PC-3 (cell line): Measurements from ENCODE around the gene LGMN. TPM values are rescaled to one million over a fixed set of nuclear protein-coding genes. Genes with fewer than 3 reads are reported as not detected.
"Not testable (repeated sequence)": the region's sequence is repeated elsewhere in the genome, so short reads cannot be mapped to it uniquely, and the experiment has no call there.

Source experiments
- ATAC-seq: fragments of 200-7000 bp; cut with Tn5 transposase; 2 replicates; pipeline ENCODE4 v1.9.1; 2020; ENCODE audit warnings: mild to moderate bottlenecking, moderate library complexity
- BruUV-seq: library from RNA; stranded (reverse); fragments of 400-500 nt; replicated peaks from 2 replicates; lab custom pipeline; 2021; lab: Mats Ljungman, UMichigan
- CTCF ChIA-PET: fragments of 300-600 bp; sonication (Branson Sonifier 250); formaldehyde crosslinking; loops from one replicate; lab custom pipeline; 2022; ENCODE audit warnings: antibody characterized with exemption; lab: Charles Lee
- POLR2A ChIA-PET: fragments of 300-600 bp; sonication (Branson Sonifier 250); formaldehyde crosslinking; loops from one replicate; lab custom pipeline; 2022; ENCODE audit warnings: antibody characterized with exemption; ENCODE audit not compliant: unreplicated experiment; lab: Charles Lee
- DNase-seq: peaks from one replicate; pipeline ENCODE4 v3.0.0-alpha.2; 2015
- H2AFZ ChIP-seq: fragments of 300-600 bp; sonication (generic); 2 replicates; pipeline ENCODE4 v1.6.0; 2016; ENCODE audit warnings: antibody characterized with exemption, low read length
- H3F3A ChIP-seq: fragments of 300-600 bp; sonication (generic); one replicate; pipeline ENCODE4 v1.6.0; 2017; ENCODE audit warnings: antibody characterized with exemption, low read length, control low read depth, mild to moderate bottlenecking; ENCODE audit not compliant: unreplicated experiment
- H3K27ac ChIP-seq: fragments of 300-600 bp; sonication (generic); 2 replicates; pipeline ENCODE4 v1.5.1; 2016; ENCODE audit warnings: mild to moderate bottlenecking, low read length
- H3K27me3 ChIP-seq: fragments of 300-600 bp; sonication (generic); 2 replicates; pipeline ENCODE4 v1.6.1; 2016; ENCODE audit warnings: low read length, mixed read lengths
- H3K36me3 ChIP-seq: fragments of 300-600 bp; sonication (generic); 2 replicates; pipeline ENCODE4 v1.6.1; 2016; ENCODE audit warnings: low read depth, mixed run types, low read length, mixed read lengths
- H3K4me1 ChIP-seq: fragments of 300-600 bp; sonication (generic); 2 replicates; pipeline ENCODE4 v1.5.1; 2016; ENCODE audit warnings: low read length; ENCODE audit not compliant: insufficient read depth
- H3K4me2 ChIP-seq: fragments of 300-600 bp; sonication (generic); 2 replicates; pipeline ENCODE4 v1.6.0; 2016; ENCODE audit warnings: low read length
- H3K4me3 ChIP-seq: fragments of 300-600 bp; sonication (generic); 2 replicates; pipeline ENCODE4 v1.5.1; 2016; ENCODE audit warnings: mild to moderate bottlenecking, low read length, mixed read lengths
- H3K79me2 ChIP-seq: fragments of 300-600 bp; sonication (generic); 2 replicates; pipeline ENCODE4 v1.6.1; 2017; ENCODE audit warnings: low read length, mixed read lengths
- H3K9ac ChIP-seq: fragments of 300-600 bp; sonication (generic); 2 replicates; pipeline ENCODE4 v1.6.0; 2016; ENCODE audit warnings: mild to moderate bottlenecking, low read length
- H3K9me2 ChIP-seq: fragments of 300-600 bp; sonication (generic); replicated peaks from 2 replicates; pipeline ENCODE4 v1.6.1; 2016; ENCODE audit warnings: mixed run types, low read length, mixed read lengths
- H3K9me3 ChIP-seq: fragments of 300-600 bp; sonication (generic); 2 replicates; pipeline ENCODE4 v1.6.1; 2016; ENCODE audit warnings: low read length, mixed read lengths
- H4K20me1 ChIP-seq: fragments of 300-600 bp; sonication (generic); 2 replicates; pipeline ENCODE4 v1.6.1; 2016; ENCODE audit warnings: low read length, mixed read lengths
- CTCF ChIP-seq: fragments of 300-600 bp; sonication (generic); conservative IDR thresholded peaks from 2 replicates; pipeline ENCODE4 v1.5.1; 2017; ENCODE audit warnings: antibody characterized with exemption, low read depth, mild to moderate bottlenecking, low read length
- EZH2 ChIP-seq: fragments of 300-600 bp; sonication (generic); IDR thresholded peaks from one replicate; pipeline ENCODE4 v1.6.1; 2017; ENCODE audit warnings: antibody characterized with exemption, mild to moderate bottlenecking, low read length; ENCODE audit not compliant: unreplicated experiment
- EZH2phosphoT487 ChIP-seq: fragments of 300-600 bp; sonication (generic); IDR thresholded peaks from 2 replicates; pipeline ENCODE4 v1.6.1; 2018; ENCODE audit warnings: mild to moderate bottlenecking, antibody characterized with exemption, low read length, borderline replicate concordance
- intact Hi-C: fragments of 100-400 bp; cut with micrococcal nuclease; formaldehyde crosslinking; loops from 2 replicates; pipeline ENCODE4 v1.9.0; 2023
- total RNA-seq: library from RNA; depleted of rRNA; stranded (reverse); fragments of >200 nt; gene quantifications from 2 replicates; pipeline ENCODE4 v1.2.3, GENCODE V29; 2014

Gene LGMN
- total RNA-seq, 1 experiment from 2014 or later: 46.8 TPM

- no TSS peak for BruUV-seq
- Histone ChIP-seq H3K27ac (no peak overlapping the region), H3K36me3 (no peaks in the 10 kb centered on the region), H2AFZ (no peak overlapping the region), H4K20me1 (peaks cover 3% of the 10 kb centered on the region; the same call in 1 of the 2 replicates), H3K79me2 (peaks cover 20% of the 10 kb centered on the region), H3F3A (no peaks in the 10 kb centered on the region), H3K4me2 (no peak overlapping the region), H3K4me1 (peaks cover 6% of the 10 kb centered on the region), H3K9me3 (no peaks in the 10 kb centered on the region), H3K4me3 (no peak overlapping the region), H3K27me3 (no peaks in the 10 kb centered on the region), H3K9me2 (no peaks in the 10 kb centered on the region), H3K9ac (no peak overlapping the region)
- ATAC-seq (no peak), DNase-seq (no peak)
- CTCF ChIA-PET: no interaction called here
- TF ChIP-seq EZH2phosphoT487 (no peak), EZH2 (no peak), CTCF (no peak)
- POLR2A ChIA-PET: no interaction called here
- intact Hi-C loops: no loop called here
Measured at GRCh38 chr14:92750994-92751400, 2.6 kb upstream of the LGMN start.

- BruUV-seq, H3K36me3 ChIP-seq, H2AFZ ChIP-seq, CTCF ChIA-PET, H3K27ac ChIP-seq, H3K9ac ChIP-seq, DNase-seq, H3F3A ChIP-seq, ATAC-seq, H3K4me2 ChIP-seq, H3K9me2 ChIP-seq, H3K9me3 ChIP-seq, intact Hi-C loops, POLR2A ChIA-PET, H3K4me1 ChIP-seq, H3K4me3 ChIP-seq, H4K20me1 ChIP-seq, H3K27me3 ChIP-seq: not testable (repeated sequence)
- H3K79me2 ChIP-seq: peaks cover 26% of the 10 kb centered on the region
Measured at GRCh38 chr14:92750222-92750728, 1.8 kb upstream of the LGMN start.

- Histone ChIP-seq H2AFZ (peak overlapping the region; percentile 58), H3K4me2 (peak overlapping the region; percentile 98), H3K36me3 (no peaks in the 10 kb centered on the region), H4K20me1 (peaks cover 3% of the 10 kb centered on the region; the same call in 1 of the 2 replicates), H3K4me3 (peak overlapping the region; percentile 94), H3K79me2 (peaks cover 26% of the 10 kb centered on the region), H3K9ac (peak overlapping the region; percentile 80), H3K27me3 (no peaks in the 10 kb centered on the region), H3K9me3 (no peaks in the 10 kb centered on the region), H3K27ac (peak overlapping the region; percentile 7; the same call in 1 of the 2 replicates), H3F3A (no peaks in the 10 kb centered on the region), H3K4me1 (peaks cover 6% of the 10 kb centered on the region), H3K9me2 (no peaks in the 10 kb centered on the region)
- ChIA-PET POLR2A (interaction anchor here (0.6 to 0.8 kb wide), 2 partner anchors 19 to 46 kb away, joined by 3 read pairs; partner anchors contain the start of gene GOLGA5), CTCF (interaction anchor here (1.0 kb wide), 1 partner anchor 22 kb away, joined by 4 read pairs; no protein-coding TSS in a partner anchor)
- peak; percentile 35 for DNase-seq
- TSS peak; percentile 57 for BruUV-seq
- TF ChIP-seq EZH2 (no peak), CTCF (no peak), EZH2phosphoT487 (no peak)
- ATAC-seq: peak; percentile 32
- intact Hi-C loops: loop anchor here (1.0 to 5.0 kb wide), 3 partner anchors 21 to 36 kb away; no protein-coding TSS in a partner anchor
Measured at GRCh38 chr14:92747701-92748258, 647 bp downstream of the LGMN start.
